ENCODE data around the gene HSPB9. TPM values are rescaled to one million over a fixed set of nuclear protein-coding genes. Genes with fewer than 3 reads are reported as not detected.

The HSPB9 gene
- total RNA-seq, 1 donor from 2014 or later, result not detected

DNA sequence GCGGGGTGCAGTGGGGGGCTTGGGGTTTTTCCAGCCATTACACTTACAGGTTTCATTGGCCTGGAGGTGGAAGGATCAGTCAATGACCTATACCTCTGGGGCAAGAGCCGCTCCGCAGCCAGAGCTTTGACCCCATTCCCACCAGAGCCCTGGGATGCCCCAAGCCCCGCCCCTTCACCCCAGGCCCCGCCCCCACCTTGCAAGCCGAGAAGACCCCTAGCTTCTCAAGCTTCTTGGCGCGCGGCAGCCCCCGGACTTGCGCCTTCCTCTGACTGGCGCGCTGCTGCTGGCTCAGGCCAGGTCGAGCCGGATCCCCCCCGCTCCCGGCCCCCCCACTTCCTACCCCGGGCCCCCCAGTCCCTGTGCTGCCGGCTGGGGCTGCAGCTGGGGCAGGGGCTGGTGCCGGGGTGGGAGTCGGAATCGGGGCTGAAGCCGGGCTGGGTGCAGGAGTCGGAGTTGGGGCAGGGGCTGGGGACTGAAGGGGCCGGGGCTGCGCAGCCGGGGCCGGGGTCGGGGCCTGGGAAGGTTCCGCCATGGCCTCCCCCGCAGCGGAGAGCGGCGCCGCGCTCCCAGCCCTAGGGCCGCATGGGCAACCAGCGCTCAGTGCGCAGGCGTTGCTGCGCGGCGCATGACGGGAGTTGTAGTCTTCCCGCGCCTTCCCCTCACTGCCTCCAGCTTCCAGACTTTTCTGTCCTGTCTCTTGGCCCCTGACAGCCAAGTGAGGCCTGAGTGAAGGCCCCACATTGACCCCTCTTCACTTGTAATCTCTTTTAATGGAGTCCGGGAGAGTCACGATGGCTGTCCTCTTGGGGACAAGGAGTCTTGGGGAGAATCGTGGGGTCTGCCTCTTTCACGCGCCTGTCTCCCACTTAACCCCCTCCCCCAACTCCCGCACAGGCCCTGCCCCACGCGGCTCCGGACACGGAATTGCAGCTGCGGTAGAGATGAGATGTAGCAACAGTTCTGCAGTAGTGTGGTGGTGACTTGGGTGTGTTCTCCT, 1.5 kb upstream of the HSPB9 start, which contains the start of gene KAT2A:
KAT2A (minus strand) TSS at position 598 of the 1,000 bp plus-strand sequence; CDS start at position 535, 63 bp downstream.
- Histone ChIP-seq H3K27me3 (ENCODE audit: insufficient read depth, low read length) (no peaks in the 10 kb centered on the region), H2AFZ (ENCODE audit: low read depth, low read length) (no peak within 1 kb of the TSS), H4K20me1 (ENCODE audit: insufficient read depth, low read length) (peaks cover 10% of the 10 kb centered on the region), H3K27ac (ENCODE audit: low read depth, low read length) (no peak within 1 kb of the TSS), H3K36me3 (ENCODE audit: insufficient read depth, low read length) (no peaks in the 10 kb centered on the region), H3K4me2 (ENCODE audit: low read length) (peak within 1 kb of the TSS; percentile 79), H3K4me3 (ENCODE audit: insufficient read depth, low read depth, low read length) (peak within 1 kb of the TSS; percentile 26), H3K4me1 (ENCODE audit: insufficient read depth, low read length) (peaks cover 4% of the 10 kb centered on the region), H3K79me2 (ENCODE audit: insufficient read depth, low read length) (no peaks in the 10 kb centered on the region), H3K9me3 (ENCODE audit: insufficient read depth, low read depth, low read length) (no peaks in the 10 kb centered on the region), H3K9ac (ENCODE audit: low read length) (peak within 1 kb of the TSS; percentile 52)
- Mint-ChIP-seq H3K36me3 (ENCODE audit: low read depth, unreplicated experiment) (peaks cover 8% of the 10 kb centered on the region), H3K27me3 (ENCODE audit: low read depth, unreplicated experiment) (no peaks in the 10 kb centered on the region), H3K4me3 (ENCODE audit: unreplicated experiment) (peak within 1 kb of the TSS; percentile 79), H3K27ac (ENCODE audit: unreplicated experiment) (peak within 1 kb of the TSS; percentile 78), H3K9me3 (ENCODE audit: unreplicated experiment) (no peaks in the 10 kb centered on the region), H3K4me1 (ENCODE audit: low read depth, unreplicated experiment) (peaks cover 3% of the 10 kb centered on the region)
- DNase-seq (ENCODE audit: low read depth) (peak; percentile 48), FAIRE-seq (no peak)
- no peak for TF ChIP-seq EZH2 (IDR thresholded peaks at IDR 0.05; ENCODE audit: insufficient read depth, low read length)
- TF ChIP-seq, protein P1, sequence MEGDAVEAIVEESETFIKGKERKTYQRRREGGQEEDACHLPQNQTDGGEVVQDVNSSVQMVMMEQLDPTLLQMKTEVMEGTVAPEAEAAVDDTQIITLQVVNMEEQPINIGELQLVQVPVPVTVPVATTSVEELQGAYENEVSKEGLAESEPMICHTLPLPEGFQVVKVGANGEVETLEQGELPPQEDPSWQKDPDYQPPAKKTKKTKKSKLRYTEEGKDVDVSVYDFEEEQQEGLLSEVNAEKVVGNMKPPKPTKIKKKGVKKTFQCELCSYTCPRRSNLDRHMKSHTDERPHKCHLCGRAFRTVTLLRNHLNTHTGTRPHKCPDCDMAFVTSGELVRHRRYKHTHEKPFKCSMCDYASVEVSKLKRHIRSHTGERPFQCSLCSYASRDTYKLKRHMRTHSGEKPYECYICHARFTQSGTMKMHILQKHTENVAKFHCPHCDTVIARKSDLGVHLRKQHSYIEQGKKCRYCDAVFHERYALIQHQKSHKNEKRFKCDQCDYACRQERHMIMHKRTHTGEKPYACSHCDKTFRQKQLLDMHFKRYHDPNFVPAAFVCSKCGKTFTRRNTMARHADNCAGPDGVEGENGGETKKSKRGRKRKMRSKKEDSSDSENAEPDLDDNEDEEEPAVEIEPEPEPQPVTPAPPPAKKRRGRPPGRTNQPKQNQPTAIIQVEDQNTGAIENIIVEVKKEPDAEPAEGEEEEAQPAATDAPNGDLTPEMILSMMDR (IDR thresholded peaks at IDR 0.05; ENCODE audit: insufficient read depth, low read depth, low read length), result no peak

DNA sequence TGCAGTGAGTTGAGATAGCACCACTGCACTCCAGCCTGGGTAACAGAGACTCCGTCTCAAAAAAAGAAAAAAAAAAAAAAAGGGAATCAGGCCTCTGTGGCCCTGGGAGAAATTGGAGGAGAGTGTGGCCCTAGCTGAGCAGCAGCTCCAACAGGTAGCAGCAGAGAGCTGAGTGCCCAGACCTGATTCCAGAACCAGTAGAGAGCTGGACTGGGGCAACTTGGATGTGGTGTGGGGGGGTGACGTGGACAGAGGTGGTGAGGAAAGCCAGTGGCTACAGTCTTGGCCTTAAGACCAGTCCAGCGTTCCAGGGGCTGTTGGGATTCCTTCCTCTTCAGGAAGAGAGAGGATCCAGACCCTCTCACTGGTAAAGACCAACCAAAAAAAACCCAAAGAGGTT, 1.7 kb downstream of the HSPB9 start:
- H3K27me3 Mint-ChIP-seq (ENCODE audit: low read depth, unreplicated experiment), result no peaks in the 10 kb centered on the region
- no peak overlapping the region for H3K4me3 Mint-ChIP-seq (ENCODE audit: unreplicated experiment)

More for the DNA sequence above, 1.7 kb downstream of the HSPB9 start:
- H3K4me2 ChIP-seq (ENCODE audit: low read length), result no peak overlapping the region
- H3K4me1 Mint-ChIP-seq (ENCODE audit: low read depth, unreplicated experiment), result peaks cover 13% of the 10 kb centered on the region
- peaks cover 20% of the 10 kb centered on the region for H3K36me3 ChIP-seq (ENCODE audit: insufficient read depth, low read length)
- no peak for DNase-seq (ENCODE audit: low read depth)
- no peak for TF ChIP-seq EZH2 (IDR thresholded peaks at IDR 0.05; ENCODE audit: insufficient read depth, low read length)
- TF ChIP-seq, protein P1 (IDR thresholded peaks at IDR 0.05; ENCODE audit: insufficient read depth, low read depth, low read length), result no peak
- no peak for FAIRE-seq
- peaks cover 16% of the 10 kb centered on the region for H3K36me3 Mint-ChIP-seq (ENCODE audit: low read depth, unreplicated experiment)
- H3K9ac ChIP-seq (ENCODE audit: low read length), result no peak overlapping the region
- H3K79me2 ChIP-seq (ENCODE audit: insufficient read depth, low read length), result peaks cover 5% of the 10 kb centered on the region
- H3K27me3 ChIP-seq (ENCODE audit: insufficient read depth, low read length), result no peaks in the 10 kb centered on the region
- H3K9me3 Mint-ChIP-seq (ENCODE audit: unreplicated experiment), result no peaks in the 10 kb centered on the region
- H3K4me3 ChIP-seq (ENCODE audit: insufficient read depth, low read depth, low read length), result no peak overlapping the region
- H2AFZ ChIP-seq (ENCODE audit: low read depth, low read length), result no peak overlapping the region
- no peak overlapping the region for H3K27ac ChIP-seq (ENCODE audit: low read depth, low read length)
- peaks cover 18% of the 10 kb centered on the region for H4K20me1 ChIP-seq (ENCODE audit: insufficient read depth, low read length)
- H3K4me1 ChIP-seq (ENCODE audit: insufficient read depth, low read length), result peaks cover 4% of the 10 kb centered on the region
- H3K27ac Mint-ChIP-seq (ENCODE audit: unreplicated experiment), result no peak overlapping the region
- no peaks in the 10 kb centered on the region for H3K9me3 ChIP-seq (ENCODE audit: insufficient read depth, low read depth, low read length)
